ENCODE data around the gene ATM. TPM values are rescaled to one million over a fixed set of nuclear protein-coding genes. Genes with fewer than 3 reads are reported as not detected.

The ATM gene
- total RNA-seq, 1 donor: 94.4 TPM

DNA sequence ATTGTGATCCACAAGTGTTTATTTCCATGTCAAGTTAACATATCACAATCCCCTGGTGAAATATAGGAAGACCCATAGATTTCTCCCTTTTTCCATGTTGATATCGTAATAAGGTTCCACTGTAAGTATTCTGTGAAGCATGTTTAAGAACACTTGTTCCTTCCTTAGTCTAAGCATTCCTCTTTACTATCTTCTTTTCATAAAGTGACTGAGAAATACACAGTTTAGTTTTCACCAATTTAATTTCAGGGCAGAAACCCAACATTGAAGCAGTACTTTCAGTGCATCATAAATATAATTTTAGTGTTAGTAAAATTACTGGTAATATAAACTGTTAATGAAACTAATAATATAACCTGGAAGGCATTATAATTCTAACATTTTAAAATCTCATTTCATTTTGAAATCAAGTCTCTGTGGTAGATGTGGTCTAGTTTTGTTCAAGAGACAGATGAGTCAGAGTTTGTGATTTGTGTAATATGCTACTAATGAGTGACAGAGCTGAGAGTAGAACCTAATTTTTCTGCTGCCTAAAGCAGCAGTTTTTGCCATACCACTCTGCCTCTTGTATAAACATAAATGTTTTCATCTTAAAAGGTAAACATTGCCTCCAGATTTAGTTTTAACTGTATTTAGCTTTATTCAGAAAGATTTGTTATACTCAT, 79.4 kb downstream of the ATM start:
- TF ChIP-seq, protein P1, sequence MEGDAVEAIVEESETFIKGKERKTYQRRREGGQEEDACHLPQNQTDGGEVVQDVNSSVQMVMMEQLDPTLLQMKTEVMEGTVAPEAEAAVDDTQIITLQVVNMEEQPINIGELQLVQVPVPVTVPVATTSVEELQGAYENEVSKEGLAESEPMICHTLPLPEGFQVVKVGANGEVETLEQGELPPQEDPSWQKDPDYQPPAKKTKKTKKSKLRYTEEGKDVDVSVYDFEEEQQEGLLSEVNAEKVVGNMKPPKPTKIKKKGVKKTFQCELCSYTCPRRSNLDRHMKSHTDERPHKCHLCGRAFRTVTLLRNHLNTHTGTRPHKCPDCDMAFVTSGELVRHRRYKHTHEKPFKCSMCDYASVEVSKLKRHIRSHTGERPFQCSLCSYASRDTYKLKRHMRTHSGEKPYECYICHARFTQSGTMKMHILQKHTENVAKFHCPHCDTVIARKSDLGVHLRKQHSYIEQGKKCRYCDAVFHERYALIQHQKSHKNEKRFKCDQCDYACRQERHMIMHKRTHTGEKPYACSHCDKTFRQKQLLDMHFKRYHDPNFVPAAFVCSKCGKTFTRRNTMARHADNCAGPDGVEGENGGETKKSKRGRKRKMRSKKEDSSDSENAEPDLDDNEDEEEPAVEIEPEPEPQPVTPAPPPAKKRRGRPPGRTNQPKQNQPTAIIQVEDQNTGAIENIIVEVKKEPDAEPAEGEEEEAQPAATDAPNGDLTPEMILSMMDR (IDR thresholded peaks at IDR 0.05; ENCODE audit: insufficient read depth, low read length): no peak
- DNase-seq (ENCODE audit: low read depth): no peak
- H3K4me3 ChIP-seq (ENCODE audit: low read depth, low read length): no peak overlapping the region

DNA sequence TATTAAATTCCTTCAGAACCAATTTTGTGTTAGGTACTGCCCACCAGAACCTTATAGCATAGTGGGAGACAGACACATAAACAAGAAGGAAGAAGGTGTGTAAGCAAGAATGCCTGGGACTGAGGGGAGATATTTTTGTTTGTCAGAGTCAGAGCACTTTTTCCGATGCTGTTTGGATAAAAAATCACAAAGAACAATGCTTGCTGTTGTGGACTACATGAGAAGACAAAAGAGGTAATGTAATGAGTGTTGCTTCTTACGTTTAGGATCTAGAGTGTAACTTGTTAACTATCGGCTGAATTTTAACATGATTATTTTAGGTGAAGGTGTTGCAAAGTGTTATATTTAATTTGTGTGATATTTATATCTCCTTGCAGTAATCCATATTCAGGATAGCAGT, 84.9 kb downstream of the ATM start:
- no peak for DNase-seq (ENCODE audit: low read depth)
- H3K4me3 ChIP-seq (ENCODE audit: low read depth, low read length): no peak overlapping the region
- TF ChIP-seq, protein P1 (IDR thresholded peaks at IDR 0.05; ENCODE audit: insufficient read depth, low read length): no peak

DNA sequence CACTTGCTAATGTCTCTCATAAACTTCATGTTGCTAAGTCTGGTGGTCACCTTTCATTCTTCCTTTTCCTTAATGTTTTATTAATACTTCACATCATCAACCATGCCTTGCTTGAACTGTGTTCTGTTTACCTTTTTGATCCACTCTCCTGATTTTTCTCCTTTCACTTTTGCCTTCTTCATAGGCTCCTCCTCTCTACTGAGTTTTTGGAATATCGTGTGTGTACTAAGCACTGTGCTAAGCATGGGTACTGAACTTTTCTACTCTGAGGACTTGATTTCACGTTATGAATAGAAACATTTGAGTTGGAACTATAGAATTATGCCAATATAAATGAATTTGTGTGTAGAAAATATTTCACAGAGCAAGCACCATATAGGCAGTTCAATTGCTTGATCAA, 90.6 kb downstream of the ATM start:
- no peak for DNase-seq (ENCODE audit: low read depth)
- H3K4me3 ChIP-seq (ENCODE audit: low read depth, low read length): no peak overlapping the region
- TF ChIP-seq, protein P1 (IDR thresholded peaks at IDR 0.05; ENCODE audit: insufficient read depth, low read length): no peak

DNA sequence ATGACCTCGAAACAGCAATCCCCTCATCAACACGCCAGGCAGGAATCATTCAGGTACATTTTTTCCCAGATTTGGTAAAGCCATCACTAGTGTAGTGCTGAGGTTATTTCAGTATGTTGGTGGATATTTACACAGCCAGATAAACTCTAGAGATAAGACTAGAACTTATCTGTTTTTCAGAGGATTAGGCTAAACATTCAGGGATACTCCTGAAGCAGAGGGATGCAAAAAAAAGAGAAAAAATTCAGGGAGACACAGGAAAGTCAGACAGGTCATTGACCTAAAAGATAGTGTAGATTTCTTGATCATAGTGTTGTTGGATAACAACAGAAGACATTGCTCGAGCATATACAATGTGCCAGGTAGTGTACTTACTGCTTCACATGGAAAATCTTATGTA, 93.2 kb downstream of the ATM start:
- H3K4me3 ChIP-seq (ENCODE audit: low read depth, low read length): no peak overlapping the region
- no peak for DNase-seq (ENCODE audit: low read depth)
- TF ChIP-seq, protein P1 (IDR thresholded peaks at IDR 0.05; ENCODE audit: insufficient read depth, low read length): no peak

DNA sequence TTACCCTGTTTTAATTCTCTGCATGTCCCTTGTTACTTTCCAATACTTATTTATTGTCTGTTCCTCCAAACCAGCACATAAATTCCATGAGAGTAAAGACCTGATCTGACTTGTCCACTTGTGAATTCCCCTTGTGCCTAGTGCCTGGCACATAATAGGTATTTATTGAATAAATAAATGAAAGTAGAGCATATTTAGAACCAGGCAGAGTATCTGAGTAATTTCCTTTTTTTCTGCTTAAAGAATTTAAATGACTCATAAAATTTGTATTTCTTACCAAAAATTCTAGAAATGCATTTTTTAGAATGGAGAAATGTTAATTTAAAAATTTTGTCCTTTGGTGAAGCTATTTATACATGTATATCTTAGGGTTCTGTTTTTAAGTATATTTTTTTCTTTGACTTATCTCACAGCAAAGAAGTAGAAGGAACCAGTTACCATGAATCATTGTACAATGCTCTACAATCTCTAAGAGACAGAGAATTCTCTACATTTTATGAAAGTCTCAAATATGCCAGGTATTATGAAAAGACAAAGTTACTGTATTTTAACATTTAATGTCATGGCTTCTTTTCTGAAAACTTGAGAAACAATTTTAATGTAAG, 96.8 kb downstream of the ATM start:
- TF ChIP-seq, protein P1 (IDR thresholded peaks at IDR 0.05; ENCODE audit: insufficient read depth, low read length): no peak
- DNase-seq (ENCODE audit: low read depth): peak; percentile 65
- no peak overlapping the region for H3K4me3 ChIP-seq (ENCODE audit: low read depth, low read length)

DNA sequence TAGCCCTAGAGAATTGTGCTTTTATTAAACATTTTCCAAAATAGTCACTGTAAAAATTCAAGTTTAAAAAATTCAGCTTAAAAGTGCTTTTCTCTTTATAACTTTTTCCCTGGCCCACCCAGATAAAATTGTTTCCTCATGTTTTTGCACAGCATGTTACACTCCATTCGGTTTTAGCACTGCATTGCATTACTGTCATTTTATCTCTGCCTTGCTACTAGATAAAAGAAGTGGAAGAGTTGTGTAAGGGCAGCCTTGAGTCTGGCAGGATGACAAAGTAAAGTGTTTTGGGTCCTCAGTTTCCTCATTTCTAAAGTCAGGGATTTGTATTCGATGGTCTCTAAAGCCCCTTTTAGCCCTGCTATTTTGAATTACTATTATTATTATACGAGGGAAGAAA, 99.8 kb downstream of the ATM start:
- DNase-seq (ENCODE audit: low read depth): peak; percentile 69
- no peak overlapping the region for H3K4me3 ChIP-seq (ENCODE audit: low read depth, low read length)
- TF ChIP-seq, protein P1 (IDR thresholded peaks at IDR 0.05; ENCODE audit: insufficient read depth, low read length): no peak
